ENCODE measurements around the gene GMPS.
"Not testable (repeated sequence)": the region's sequence is repeated elsewhere in the genome, so short reads cannot be mapped to it uniquely, and the experiment has no call there.

The GMPS gene

DNA sequence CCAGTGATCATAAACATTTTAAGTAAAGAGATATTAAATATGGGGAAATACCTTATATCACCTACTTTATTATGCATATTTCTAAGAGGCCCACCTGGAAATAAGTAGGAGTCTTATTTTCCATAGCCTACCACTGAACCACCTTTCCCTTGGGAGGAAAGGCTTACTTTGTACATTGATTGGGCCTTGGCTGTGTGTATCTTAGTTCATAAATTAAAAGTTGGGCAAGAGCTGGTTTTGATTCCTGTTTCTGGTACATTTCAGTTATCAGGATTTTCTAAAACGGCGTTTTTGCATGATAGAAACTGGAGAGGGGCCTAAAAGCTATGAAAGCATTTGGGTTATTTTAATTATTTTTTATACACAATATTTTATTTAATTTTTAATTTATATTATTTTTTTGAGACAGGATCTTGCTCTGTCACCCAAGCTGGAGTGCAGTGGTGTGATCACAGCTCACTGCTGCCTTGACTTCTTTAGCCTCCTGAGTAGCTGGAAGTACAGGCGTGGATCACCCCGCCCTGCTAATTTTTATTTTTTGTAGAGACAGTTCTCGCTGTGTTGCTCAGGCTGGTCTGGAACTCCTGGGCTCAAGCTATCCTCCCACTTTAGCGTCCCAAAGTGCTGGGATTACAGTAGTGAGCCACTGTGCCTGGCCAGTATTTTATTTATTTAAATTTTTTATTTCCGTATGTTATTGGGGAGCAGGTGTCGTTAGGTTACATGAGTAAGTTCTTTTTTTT, 2.6 kb downstream of the GMPS start:
- DNase-seq = no peak

GRCh38 chr3:155876037-155876436, 5.6 kb downstream of the GMPS start:
- no peak for DNase-seq

GRCh38 chr3:155876503-155876902, 6.1 kb downstream of the GMPS start:
- DNase-seq = no peak

- DNase-seq = no peak
Measured at GRCh38 chr3:155880286-155880685, 9.8 kb downstream of the GMPS start.

- no peak for DNase-seq
Measured at GRCh38 chr3:155884292-155884691, 13.8 kb downstream of the GMPS start.

GRCh38 chr3:155885292-155885691, 14.8 kb downstream of the GMPS start:
- no peak for DNase-seq

DNA sequence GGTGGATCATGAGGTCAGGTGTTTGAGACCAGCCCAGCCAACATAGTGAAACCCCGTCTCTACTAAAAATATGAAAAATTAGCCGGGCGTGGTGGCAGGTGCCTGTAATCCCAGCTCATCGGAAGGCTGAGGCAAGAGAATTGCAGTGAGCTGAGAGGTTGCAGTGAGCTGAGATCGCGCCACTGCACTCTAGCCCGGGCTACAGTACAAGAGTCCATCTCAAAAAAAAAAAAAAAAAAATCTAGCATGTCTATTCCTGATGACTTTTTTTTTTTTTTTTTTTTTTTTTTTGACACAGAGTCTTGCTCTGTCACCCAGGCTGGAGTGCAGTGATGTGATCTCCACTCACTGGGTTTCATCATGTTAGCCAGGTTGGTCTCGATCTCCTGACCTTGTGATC, 15.9 kb downstream of the GMPS start:
- not testable (repeated sequence) for DNase-seq

DNA sequence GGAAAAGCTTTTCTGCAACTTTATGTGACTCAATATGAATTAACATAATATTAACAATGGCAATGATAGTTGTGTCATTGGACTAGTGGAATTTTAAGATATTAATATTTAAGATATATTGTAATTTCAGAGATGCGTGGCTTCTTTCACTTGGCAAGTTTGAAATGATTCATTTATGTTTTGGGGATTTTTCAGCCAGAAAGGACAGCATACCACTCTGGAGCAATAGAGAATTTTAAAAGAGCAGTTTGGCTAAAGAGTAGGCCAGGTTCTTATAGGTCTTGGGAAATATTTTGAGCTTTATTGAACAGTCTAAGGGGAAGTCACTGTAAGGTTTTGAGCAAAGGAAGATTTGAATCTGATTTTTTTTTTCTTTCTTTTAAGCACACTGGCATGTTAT, 16.5 kb downstream of the GMPS start:
- no peak for DNase-seq

DNA sequence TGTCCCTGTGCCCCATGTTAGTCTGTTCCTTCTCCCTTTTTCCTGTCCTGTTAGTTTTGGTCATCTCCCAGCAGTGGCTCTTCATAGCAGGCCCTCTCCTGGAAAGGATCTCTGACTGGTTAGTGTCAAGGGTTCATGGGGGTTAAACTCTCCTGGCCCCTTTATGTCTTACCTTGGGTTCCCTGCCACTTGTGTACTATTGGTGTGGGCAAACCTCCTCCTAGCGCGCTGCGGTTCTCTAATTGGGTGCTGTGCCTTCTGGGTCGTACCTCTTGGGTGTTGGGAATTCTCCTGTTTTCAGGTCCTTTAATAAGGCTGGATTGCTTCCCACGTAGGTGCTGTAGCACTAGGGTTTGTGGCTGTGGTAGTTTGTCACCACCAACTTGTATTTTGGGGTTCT, 18.8 kb downstream of the GMPS start:
- DNase-seq = no peak

DNA sequence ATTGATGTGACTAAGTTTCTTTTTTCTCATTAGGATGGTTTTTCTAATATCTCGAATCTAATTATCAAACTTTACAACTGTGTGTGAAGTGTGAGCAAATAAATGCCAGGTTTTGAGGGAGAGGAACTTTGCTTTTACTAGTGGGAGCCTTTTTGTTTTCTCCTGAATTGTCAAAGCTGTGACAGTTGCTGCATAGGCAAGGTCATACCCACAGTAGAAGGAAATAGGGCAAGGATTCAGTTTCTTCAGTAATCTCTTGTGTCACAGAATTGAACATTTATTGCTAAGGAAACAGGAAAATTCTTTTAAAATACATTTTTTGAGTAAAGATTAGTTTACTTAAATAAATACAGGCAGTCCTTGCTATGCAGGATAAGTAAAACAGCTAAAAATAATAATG, 19.5 kb downstream of the GMPS start:
- DNase-seq = no peak

GRCh38 chr3:155890671-155891190, 20.3 kb downstream of the GMPS start:
- DNase-seq = no peak

DNA sequence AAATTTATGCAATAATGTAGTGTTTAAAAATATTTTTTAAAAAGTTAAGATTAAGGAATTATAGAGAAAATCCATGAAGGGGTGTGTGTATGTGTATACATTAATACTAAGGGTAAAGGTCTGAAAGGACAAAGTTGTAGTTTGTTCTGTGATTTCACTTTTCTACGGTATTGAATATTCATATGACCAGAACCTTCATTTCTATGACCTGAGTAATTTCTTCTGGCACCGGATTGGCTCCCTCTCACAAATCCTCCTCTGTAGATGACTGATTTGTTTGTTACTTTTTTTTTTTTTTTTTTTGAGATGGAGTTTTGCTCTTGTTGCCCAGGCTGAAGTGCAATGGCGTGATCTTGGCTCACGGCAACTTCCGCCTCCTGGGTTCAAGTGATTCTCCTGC, 20.9 kb downstream of the GMPS start:
- DNase-seq = no peak

- no peak for DNase-seq
Measured at GRCh38 chr3:155895379-155895900, 25.0 kb downstream of the GMPS start.

DNA sequence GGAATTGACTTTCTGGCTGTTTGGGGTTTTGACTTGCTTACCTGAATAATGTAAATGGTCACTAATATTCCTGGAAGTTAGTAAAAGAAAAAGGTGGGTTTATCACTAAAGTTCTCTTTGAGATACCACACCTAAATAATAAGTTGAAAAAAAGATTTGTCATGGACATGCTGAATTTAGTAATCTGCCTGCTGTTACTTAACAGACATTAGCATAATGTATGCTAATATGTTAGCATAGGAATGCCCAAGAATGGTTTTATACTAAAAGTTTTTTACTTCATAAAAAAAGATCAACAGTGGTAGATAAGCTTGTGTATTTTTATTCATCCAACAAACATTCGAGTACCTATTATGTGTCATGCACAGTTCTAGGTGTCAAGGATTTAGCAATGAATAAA, 36.5 kb downstream of the GMPS start:
- no peak for DNase-seq

- no peak for DNase-seq
Measured at GRCh38 chr3:155908086-155908485, 37.6 kb downstream of the GMPS start.

- DNase-seq = no peak
Measured at GRCh38 chr3:155908605-155909004, 38.2 kb downstream of the GMPS start.

DNA sequence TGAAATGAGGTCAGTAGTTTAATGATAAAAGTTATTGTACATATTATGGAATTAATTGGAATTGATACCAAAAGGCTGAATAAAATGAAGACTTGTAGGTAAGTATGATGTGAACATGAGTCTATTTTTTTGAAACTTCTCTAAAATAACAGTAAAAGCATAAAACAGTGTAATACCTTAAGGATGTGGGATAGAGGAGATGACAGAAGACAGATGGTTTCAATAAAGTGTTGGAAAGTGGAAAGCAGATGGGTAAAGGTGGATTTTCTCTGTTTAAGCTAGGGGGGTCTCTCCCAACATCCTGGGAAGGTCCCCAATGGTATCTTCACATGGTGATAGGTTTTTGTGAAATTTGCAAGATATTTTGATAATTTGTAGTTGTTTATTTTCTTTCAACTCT, 41.6 kb downstream of the GMPS start:
- DNase-seq = no peak

- DNase-seq = no peak
Measured at GRCh38 chr3:155912579-155913190, 42.2 kb downstream of the GMPS start.

DNA sequence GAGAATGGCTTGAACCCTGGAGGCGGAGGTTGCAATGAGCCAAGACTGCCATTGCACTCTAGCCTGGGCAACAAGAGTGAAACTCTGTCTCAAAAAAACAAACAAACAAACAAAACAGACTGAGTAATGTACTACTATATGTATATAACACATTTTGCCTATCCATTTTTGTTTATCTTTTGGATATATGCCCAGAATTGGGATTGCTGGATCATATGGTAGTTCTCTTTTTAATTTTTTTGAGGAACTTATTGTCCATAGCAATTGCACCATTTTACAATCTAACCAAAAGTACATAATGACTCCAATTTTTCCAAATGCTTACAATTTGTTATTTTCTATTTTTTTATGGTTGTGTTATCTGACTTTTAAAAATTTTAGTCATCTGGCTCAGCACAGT, 47.3 kb downstream of the GMPS start:
- DNase-seq = no peak

DNA sequence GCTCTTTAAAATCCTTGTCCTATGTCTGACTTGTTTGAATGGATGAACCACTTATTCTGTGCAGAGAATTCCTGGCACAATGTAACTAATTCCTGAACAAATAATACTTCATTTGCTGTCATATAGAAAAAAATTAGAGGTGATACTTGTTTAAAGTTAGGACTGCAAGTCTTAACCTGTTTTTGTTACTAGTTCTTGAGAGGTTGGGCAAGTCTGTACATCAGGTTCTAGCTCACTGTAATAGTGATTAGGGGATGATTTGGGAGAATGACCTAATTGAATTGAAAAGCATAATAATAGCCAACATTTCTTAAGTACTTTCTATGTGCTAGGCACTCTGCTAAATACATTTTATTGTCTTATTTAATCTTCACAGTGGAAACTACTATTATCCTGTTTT, 49.3 kb downstream of the GMPS start:
- no peak for DNase-seq

DNA sequence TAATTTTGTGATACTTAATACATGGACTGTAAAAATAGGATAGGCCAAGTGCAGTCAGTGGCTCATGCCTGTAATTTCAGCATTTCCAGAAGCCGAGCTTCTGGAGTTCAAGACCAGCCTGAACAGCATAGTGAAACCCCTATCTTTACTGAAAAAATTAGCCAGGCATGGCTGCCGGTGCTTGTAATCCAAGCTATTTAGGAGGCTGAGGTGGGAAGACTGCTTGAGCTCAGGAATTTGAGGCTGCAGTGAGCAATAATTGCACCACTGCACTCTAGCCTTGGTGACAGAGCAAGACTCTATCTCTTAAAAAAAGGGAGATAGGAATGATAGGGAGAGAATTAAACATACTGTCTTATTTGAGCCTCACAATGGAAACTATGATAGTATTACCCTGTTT, 51.0 kb downstream of the GMPS start:
- no peak for DNase-seq

GRCh38 chr3:155934230-155934629, 63.8 kb downstream of the GMPS start:
- no peak for DNase-seq

DNA sequence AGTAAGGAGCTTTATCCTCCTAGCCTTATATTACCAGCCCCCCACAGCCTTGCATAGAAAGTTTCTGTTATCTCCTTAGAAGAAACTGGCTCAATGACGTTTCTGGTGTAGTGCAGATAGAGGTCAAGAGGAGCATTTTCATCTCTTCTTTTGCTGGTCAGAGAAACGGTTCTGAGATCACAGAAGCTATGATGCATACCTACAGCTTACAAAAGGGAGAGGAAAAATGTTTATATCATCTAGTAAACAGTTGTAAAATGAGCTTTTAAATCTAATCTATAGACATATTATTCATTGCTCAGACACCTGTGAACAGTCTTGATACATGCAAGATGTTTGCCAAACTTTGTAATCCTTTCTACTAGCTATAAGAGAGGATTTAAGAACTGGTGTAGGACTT, 68.0 kb downstream of the GMPS start:
- no peak for DNase-seq

- no peak for DNase-seq
Measured at GRCh38 chr3:155941354-155941753, 70.9 kb downstream of the GMPS start.

DNA sequence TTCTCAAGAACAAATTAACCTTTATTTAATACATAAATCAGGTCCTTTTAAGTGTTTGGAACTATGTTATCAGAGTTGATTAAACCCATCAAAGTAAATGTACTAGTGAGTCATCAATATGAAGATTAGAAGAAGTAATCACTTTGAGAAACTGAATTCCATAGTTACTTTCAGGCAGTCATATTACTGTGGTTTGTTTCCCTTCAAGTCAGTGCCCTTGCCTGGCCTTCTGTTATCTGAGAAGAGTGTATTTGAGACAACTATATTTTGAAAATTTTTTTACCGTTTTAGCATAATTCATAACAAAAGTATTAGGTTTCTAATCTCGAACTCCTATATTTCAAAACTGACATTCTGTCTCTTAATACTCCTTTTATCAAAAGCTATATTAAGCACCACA, 73.6 kb downstream of the GMPS start:
- no peak for DNase-seq

Measured in activated CD8-positive, alpha-beta memory T cell treated with anti-CD3 and anti-CD28 coated beads, Interleukin-2, amount 50 U/mL, for 48 hours (primary cell).